Activated CD4-positive, CD25-positive, alpha-beta regulatory T cell treated with anti-CD3 and anti-CD28 coated beads, Interleukin-2, amount 50 U/mL, for 72 hours (primary cell): Measurements from ENCODE around the gene ABR.
"Not testable (repeated sequence)": the region's sequence is repeated elsewhere in the genome, so short reads cannot be mapped to it uniquely, and the experiment has no call there.

ENCODE experiments used
- DNase-seq: peaks from one replicate; pipeline ENCODE4 v3.0.0; 2021

The ABR gene

GRCh38 chr17:1067282-1067956 lies 112.4 kb downstream of the ABR start:
- DNase-seq, result no peak

DNA sequence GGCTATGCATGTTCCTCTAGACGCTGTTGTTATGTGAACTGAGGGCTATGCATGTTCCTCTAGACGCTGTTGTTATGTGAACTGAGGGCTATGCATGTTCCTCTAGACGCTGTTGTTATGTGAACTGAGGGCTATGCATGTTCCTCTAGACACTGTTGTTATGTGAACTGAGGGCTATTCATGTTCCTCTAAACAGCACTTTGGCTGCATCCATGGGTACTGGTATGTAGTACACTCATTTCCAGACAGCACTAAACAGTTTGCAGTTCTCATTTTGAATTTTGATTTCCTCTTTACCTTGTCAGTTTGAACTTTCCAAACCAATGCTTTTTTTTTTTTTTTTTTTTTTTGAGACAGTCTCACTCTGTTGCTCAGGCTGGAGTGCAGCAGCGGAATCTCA lies 114.4 kb downstream of the ABR start:
- not testable (repeated sequence) for DNase-seq

- peak; percentile 50 for DNase-seq
Measured at GRCh38 chr17:1060991-1061390, 118.8 kb downstream of the ABR start.

GRCh38 chr17:1059131-1059795 lies 120.5 kb downstream of the ABR start:
- no peak for DNase-seq

GRCh38 chr17:1058423-1059130 lies 121.2 kb downstream of the ABR start:
- peak; percentile 80 for DNase-seq

DNA sequence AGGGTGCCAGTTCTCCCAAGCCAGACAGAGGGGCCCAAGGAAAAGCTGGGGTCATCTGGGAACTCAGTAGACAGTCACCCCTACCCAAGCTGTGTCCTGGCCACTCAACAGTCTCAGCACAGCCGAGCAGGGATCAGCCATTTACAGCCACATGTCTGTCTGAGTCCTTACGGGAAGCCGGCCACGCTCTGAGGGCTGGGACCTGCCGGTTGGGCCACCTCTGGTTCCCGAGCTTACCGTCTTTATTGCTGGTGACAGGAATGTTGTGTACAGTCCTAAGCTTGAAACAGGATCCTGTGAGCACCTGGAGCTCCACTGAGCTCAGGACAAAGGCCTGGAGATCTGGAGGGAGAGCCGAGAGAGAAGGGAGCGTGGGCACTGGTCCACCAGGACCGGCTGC lies 123.0 kb downstream of the ABR start:
- no peak for DNase-seq

DNA sequence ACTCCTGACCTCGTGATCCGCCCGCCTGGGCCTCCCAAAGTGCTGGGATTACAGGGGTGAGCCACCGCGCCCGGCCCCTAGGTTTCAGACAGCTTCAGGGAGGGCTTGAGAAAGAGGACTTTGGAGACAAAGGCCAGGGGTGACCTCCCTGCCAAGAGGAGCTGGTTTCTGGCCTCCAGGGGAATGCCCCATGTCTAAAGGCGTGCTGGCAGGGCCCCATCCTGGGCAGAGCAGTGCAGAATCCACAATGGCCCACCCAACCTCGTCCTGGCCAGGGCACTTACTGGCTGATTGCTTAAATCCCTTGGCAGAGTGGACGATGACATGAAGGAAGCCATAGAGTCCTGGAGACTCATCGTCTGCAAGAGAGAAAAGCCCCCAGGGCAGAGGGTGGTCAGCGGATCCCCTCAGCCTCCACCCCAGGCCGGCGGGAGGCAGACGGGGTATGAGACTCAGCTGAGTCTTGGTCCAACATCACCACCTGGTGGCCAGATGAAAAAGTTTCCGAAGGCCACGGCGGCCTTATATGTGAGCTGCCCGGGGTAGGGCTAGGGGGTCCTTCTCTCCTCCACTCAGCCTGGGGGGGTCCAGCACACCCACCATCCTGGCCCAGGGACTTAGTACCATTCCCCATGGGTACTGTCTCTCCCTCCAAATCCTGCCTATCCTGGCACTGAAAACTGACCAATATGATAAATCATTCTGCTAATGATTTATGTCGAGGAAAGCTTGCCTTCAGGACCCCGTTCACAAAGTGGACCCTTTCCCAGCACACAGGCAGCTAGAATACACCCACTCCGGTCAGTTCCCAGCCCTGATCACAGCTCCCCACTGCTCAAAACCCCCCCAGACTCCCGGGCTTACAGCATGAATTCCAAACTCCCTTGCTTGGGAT lies 123.8 kb downstream of the ABR start:
- DNase-seq, result no peak

GRCh38 chr17:1055231-1055630 lies 124.5 kb downstream of the ABR start:
- no peak for DNase-seq

GRCh38 chr17:1054656-1055055 lies 125.1 kb downstream of the ABR start:
- DNase-seq, result no peak

DNA sequence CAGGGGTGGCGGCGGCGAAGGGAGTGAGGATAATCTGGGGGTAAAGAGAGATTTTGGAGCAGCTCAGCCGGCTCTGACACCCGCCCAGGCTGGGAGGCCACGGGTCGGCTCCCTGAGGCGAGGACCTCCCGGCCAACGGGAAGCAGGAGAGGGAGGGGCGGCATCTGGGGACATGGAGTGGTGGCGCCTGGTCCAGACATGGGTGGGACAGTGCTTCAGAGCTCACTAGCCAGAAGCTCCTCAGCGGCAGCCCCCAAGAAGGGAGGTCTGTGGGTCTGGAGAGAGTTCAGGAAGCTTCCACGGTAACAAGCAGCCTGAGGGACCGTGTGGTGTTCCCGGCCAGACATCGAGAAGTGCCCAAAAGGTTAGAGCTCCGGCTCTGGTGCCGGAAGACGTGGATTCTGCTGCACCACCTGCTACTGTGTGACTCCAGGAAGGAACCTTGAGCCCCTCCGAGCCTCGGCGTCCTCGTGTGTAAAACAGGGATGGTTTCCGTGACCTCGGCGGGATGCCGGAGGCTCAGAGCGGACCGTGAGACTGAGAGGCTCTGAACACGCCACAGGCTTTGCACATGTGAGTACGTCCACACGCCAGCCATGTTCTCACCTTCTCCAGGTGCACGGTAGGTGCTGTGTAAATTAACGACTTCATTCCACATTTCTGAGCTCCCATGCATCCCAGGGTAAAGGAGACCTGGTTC lies 126.0 kb downstream of the ABR start:
- DNase-seq, result no peak

DNA sequence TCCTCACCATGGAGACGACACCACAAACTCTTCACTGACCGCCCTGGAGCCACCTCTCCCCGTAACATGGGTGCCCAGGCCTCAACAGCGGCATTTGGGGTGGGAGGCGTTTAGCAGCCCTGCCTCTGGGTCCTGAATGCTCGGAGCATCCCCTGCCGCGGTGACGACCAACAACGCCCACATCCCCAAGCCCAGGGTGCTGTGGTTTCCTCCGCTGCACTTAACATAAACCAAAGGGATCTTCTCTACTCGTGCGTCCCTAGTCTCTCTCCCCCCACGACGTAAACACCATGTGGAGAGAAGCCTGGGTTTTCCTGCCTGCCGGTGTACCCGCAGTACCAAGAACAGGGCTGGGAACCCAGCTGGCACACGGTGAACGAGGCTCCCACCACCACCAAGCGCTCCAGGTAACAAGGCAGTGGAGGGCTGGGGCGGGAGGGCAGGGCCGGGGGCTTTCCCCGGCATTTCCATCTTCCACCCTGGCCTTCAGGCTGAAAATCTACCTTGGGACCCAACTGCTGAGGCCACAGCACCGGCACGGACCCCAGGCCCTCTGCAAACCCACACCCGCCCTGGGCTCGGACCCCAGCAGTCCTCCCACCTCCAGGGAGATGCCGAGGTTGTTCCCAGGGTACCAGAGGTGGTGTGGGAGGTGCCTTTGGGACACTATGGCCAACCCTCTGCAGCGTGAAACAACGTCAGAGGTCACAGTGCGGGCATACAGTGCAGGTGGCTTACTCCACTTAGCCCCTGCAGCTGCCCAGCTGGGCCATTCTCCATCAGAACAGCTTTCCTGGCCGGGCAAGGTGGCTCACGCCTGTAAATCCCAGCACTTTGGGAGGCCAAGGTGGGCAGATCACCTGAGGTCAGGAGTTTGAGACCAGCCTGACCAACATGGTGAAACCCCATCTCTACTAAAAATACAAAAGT lies 128.5 kb downstream of the ABR start:
- no peak for DNase-seq

DNA sequence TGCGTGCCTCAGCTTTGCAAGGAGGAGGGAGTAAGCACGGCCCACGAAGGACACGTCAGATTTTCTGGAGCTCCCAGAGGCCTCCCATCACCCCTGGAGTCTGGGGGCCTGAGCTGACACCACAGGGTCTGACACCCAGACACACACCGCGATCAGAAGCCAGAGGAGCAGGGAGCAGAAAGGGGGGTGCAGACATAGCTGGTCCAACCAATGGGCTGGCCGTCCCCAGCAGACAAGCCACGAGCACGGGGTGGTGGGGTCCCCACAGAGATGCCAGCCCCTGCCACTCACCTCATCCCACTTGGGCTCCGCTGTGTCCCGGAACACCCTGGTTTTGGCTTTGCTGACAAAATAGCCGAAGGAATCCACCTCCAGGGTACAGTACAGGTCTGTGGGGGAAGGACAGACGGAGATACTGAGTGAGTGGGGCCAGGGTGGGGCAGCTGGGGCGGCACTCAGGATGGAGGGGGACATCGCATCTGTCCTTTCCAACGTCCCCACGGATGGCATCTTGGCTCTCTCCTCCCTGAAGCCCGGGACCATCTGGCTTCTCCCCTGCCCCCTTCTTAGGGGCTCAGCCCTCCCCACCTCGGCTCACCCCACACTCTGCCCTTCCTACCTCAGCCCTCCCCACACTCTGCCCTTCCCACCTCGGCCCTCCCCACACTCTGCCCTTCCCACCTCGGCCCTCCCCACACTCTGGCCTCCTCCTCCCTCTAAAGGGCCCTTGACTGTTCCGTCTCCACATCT lies 129.4 kb downstream of the ABR start:
- DNase-seq, result no peak

DNA sequence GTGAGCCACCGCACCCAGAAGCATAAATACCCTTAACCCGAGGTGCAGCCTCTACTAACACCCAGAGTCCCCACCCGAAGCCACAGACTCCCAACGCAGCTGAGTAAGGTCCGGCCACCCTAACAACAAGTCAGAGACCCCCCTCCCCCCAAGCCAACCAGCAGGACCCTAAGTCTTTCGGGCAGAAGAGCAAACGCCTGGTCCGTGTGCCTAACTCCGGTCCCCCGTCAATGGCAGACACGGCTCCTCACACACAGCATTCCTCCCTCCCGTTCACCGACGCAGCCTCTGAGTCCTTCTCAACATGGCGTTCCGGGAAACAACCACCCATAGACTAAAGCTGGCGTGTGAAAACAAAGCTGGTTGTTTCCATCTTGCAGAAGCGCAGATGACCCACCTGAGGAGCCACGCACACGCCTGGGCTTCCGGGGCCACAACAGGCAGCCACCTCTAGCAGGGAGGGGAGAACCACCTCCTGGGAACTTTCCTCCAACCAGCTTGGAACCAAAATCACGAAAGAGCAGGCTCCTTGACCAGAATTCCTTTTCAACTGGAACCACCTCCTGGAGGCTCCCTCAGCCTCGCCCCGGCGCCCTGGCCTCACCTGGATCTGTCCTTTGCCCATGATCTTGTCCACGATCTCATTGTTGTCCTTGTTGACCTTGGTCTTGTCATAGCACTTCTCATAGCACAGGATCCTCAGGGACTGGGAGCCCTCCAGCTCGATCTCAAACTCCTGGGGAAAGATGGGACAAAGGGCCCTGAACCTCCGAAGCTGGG lies 130.1 kb downstream of the ABR start:
- no peak for DNase-seq

DNA sequence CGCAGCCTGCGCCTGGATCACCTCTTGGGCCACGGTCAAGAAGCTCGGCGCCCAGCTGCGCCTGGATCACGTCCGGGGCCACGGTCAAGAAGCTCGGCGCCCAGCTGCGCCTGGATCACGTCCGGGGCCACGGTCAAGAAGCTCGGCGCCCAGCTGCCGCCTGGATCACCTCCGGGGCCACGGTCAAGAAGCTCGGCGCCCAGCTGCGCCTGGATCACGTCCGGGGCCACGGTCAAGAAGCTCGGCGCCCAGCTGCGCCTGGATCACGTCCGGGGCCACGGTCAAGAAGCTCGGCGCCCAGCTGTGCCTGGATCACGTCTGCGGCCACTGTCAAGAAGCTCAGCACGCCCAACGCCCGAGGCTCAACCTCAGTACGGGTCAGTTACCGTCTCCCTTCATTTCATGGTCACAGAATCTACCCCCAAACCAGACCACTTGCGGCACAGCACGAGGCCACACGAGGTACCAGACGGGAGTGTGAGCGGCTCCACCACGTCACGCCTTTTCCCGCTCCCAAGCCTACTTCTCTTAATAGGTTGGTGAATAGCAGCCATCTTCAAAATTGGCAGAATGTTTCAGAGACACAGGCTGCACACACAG lies 131.2 kb downstream of the ABR start:
- DNase-seq, result not testable (repeated sequence)

DNA sequence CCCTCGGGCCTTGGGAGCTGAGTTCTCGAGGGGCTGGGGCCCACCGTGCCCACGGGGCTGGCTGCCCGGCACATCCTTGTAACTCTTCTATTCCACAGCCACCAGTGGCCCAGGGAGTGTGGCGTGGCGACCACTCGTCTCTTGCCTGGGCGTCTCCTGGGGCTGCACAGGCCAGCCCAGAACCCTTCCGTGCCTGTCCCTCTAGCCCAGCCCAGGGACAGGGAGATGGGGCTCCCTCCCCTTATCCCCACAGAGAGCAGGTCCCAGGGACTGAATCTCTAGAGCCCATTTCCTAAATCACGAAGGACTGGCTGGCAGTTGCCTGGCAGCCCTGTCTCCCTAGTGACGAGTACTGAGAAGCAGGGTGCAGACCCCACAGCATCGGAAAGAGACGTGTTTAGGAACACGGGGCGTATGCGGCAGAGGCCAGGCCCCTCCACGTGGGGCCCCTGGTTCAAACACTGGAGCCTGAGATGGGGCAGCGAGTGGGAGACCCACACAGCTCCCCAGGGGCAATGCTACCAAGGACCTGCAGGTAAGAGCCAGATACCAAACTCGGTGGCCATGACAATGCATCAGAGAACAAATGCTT lies 131.8 kb downstream of the ABR start:
- DNase-seq, result no peak

DNA sequence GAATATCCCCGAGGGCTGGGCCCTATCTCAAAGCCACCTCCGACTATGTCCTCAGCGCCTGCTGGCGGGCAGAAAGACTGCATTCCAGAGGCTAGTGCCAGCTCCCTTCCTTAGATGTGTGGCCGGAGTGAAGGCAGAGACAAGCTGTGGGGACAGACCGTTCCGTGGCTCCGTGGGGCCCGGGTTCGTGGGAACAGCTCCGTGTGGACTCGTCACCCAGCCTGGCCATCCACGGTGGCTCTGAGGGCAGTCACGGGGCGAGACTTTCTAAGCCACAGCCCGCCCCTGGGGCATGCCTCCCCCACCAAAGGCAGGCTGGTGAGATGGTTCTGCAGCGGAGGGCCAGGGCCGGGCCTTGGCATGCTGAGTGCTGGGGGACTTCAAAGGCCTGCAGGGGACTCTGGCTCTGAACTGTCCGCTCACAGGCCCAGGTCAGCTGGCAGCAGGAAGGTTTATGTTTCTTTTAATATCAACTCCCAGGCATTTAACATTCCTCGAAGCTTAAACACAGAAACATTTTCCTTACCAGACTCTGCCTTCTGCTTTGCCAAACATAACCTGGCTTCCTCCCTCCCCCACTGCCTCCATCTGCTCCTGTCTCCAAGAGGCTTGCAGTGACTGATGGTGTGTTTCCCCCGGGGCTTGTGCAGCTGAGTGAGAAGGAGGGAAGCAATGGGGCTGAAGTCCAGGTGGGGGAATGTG lies 132.5 kb downstream of the ABR start:
- no peak for DNase-seq

DNA sequence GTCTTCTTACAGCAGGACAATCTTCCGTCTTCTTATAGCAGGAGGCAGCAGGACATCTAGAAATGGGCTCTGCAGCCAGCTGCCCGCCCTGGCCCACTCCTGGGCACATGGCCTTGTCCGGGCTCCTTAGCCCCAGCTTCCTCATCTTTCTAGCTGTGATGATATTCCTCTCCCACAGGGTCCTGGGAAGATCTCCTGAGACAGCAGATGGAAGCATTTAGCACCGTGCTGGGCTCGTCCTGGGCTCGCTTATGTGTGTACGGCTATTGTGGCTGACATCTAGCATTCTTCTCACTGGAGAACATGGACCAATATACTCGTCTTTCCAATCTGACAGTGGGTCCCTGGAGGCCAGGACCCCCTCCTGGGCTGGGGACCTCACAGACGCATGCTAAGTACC lies 134.3 kb downstream of the ABR start:
- DNase-seq, result no peak

- not testable (repeated sequence) for DNase-seq
Measured at GRCh38 chr17:1044387-1045009, 135.3 kb downstream of the ABR start.
